ENCODE data around the gene PCLO. TPM values are rescaled to one million over a fixed set of nuclear protein-coding genes. Genes with fewer than 3 reads are reported as not detected.
"Not testable (repeated sequence)": the region's sequence is repeated elsewhere in the genome, so short reads cannot be mapped to it uniquely, and the experiment has no call there.

PCLO gene
- total RNA-seq, 1 donor from 2014 or later, result 5.2 TPM

DNA sequence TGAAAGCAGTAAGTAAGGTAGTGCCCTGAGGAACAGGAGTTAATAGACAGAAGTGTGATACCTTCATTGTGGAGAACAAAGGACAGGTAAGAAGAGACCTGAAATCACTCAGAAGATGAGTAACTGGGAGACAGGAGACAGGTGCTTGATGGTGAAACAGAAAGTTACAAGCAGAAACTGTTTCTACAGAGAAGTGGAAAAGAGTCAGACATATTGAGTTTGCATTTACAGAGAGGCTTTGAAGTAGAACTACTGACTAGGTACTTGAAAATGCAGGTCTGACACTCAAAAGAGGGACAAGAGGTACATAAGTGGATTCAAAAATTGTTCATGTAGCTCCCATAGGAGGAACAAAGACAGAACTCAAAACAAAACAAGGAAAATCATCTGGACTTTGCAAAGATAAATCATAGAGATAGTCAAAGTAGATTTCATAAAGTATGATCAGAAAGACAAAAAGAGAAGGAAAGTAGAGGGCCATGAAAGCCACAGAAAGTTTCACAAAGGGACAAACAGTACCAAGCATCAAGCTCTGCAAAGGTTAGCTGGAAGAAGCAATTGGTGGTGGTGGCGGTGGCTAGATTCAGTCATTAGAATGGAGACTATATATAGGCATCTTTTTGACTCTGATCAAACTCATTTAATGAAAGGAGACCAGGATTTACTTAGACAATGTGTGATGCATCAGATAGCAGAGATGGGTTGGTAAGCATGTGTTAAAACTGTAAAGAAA lies 198.4 kb downstream of the PCLO start:
- no peak for DNase-seq (ENCODE audit: low read depth)

DNA sequence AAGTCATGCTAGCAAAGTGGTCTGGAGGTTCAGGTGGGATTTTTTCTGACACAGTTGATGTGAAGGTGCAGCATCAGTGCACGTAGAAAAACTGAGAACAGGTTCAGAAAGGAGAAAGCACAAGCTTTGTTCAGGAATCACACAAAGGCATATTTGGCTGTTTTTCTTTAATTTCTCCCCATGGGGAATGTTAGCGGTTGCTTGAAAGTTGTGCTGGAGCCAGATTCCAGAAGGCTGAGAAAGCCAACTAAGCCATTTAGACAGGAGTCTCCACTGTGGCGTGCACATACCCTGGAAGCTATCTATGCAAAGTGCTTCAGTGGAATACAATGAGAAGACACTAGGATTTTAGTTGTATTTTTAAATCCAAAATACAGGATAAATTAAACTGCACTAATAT lies 201.4 kb downstream of the PCLO start:
- DNase-seq (ENCODE audit: low read depth), result no peak

DNA sequence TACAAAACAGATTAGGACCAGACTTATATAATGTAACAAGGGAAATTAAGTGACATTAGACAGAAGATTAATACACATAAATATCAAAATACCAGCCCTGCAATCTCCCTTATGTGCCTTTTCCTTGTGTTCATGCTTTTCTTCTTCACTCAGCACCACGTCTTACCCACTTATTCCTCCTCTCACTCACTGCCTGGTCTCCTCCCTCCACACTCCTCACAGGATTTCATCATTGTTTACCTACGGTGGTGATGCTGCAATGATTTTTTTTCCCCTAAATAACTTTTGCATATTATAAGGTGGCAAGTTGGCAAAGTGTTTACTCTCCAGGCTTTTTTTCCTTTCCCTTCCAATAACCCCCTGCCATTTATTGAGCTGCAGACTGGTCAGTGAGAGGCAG lies 203.2 kb downstream of the PCLO start:
- no peak for DNase-seq (ENCODE audit: low read depth)

DNA sequence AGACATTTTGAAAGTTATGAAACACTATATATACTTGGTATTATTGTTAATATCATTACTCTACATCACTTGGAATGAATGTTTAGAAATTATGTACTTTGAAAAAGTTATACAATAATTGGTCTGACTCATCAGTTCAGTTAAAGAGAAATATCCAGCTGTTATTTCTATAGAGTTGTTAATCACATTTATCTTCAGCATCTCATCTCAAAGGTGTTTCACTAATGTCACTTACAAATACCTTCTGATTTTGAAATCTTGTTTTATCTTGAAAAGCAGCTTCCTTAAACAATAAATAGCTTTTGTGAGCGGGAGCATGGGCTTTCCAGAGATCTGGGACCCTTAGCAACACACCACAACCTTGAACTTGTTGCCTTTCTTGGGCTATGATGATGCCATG lies 205.2 kb downstream of the PCLO start:
- DNase-seq (ENCODE audit: low read depth), result no peak

DNA sequence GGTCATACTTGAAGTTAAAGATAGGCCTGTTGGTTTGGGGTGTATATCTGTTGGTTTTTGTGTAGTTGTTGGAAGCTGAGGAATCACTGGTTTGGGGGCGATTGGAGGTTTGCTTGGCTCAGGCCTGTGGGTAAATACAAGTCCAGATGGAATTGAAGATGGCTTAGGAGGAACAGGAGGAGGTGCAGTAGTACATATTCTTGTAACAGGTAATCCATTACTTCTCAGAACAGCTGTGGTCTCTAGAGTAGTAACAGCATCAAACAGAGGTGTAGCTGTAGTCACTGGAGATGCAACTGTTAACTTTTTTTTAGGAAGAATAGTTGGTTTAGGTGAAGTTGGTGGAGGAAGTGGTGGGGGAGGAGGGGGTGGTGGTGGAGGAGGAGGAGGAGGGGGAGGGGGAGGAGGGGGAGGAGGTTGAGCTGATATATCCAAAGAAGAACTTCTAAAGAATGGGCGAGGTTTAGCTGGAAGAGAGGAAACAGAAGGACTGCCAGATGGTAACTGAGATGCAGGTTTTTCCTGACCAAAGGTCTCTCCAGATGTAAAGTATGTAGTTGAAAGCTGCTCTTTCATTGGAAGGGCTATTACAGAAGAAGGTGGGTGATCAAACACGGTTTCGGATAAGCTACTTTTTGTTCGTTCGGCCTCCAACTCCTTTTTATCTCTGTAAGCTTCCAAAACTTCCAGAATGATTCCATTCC lies 209.2 kb downstream of the PCLO start:
- DNase-seq (ENCODE audit: low read depth), result no peak

DNA sequence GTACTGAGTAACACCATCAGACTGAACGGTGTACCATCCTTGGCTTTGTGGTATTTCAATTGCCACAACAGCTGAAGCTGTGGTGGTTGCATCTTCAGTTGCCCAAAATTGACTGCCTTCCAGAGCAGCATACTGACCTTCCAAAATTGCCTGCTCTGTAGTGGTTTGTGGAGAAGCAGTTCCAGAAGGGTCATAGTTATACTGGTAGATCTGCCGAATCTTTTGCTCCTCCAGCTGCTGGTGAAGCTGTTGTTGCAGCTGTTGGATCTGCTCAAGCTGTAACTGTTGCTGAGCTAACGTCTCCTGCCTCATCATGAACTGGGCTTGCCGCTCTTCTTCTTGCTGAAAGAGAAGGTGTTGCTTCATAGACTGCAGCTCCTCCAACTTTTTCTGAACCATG lies 212.2 kb downstream of the PCLO start:
- no peak for DNase-seq (ENCODE audit: low read depth)

DNA sequence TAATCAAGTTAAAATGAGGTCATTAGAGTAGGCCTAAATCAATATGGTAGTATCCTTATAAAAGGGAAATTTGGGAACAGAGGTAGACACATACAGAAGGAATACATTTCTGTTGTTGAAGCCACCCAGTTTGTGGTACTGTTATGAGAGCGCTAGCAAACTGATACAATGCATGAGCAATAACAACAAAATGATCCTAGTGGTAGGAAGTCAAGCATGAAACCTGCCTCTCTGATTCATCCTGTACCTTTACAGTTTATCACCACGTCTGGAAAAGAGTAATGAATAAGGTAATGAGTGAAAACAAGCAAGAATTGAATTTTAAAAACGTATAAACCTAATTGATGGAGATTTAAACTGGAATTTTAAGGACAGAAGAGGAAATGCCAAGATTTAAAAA lies 217.2 kb downstream of the PCLO start:
- peak; percentile 85 for DNase-seq (ENCODE audit: low read depth)

DNA sequence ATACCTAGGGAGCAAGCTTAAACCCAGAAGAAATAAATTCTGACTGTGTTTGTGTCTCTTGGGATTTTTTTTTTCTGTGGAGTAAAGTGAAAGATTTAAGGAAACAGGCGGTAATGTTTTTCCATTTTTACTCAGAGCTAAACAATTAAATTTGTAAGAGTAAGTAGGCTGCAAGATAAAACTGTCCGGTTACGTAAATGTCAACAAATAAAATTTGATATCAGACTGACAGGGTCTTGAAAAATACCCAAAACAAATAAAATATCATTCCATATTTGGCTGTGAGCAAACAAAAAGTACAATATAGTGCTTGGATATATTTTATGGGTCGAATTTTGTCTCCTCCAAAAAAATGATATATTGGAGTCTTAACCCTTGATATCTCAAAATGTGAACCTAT lies 217.6 kb downstream of the PCLO start:
- DNase-seq (ENCODE audit: low read depth), result no peak

DNA sequence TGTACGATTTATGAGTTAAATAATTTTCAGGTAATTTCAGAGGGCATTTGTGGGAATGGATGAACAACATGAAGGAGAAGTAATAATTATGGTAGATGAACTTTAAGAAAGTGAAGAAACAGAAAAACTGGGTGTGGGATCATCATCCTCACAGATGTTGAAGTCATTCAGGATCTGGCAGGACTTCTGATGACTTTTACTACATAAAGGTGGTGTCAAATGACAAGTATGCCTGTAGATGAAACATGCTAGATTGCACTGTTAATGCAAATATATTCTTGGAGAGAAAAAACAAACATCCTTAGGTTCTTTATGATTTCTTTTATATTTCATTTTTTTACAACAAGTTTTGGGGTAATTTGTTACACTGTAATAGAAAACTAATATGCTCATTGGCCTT lies 230.2 kb downstream of the PCLO start:
- no peak for DNase-seq (ENCODE audit: low read depth)

DNA sequence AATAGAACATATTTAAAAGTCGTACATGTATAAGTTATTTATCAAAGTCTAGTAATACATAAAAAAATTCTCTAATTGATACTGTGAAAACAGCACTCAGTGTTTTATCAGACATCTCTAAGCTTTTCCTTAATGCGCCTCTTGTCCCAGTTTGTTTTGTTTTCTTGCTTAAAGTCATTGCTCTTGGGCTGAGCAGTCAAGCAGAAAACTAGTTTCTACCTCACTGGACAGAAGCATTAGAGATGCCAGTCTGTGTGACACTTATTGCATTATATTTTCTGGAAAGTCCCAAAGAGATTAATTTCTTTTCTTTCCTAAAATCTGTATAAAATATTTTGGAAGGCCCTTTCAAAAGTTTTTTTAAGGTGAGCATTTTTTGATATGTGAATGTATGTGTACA lies 236.2 kb downstream of the PCLO start:
- peak; percentile 77 for DNase-seq (ENCODE audit: low read depth)

DNA sequence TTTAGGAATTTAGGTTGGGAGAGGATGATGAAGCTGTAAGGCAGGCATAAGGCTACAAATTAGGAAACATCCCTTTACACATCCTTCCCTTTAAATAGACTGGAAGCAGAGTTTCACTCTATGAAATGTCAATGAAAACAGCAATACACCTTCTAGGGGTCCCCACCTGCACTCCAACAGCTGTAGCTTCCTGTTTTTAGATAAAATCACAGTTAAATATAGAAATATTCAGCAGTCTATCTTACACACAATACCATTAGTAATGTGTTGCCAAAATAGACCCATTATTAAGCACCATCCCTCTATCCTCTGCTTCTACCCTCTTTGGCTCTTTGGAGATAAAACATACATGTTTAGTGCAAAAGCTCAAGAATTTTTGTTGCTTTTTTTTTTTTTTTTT lies 237.4 kb downstream of the PCLO start:
- no peak for DNase-seq (ENCODE audit: low read depth)

DNA sequence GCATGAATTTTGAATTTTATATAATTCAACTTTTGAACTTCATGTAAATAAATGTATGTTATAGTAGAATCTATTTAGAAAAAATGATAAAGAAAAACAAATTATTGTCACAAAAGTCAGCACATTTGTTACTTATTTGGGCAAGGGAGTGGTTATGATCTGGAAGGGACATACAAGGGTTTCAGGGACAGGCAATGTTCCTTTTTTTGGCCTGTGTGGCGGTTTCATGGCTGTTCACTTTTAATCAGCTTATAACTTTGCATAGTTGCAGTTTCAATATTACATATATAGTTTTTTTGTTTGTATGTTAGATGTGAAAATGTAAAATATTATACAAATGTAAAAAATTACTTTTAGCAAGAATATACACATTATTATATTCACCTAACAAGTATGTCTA lies 256.2 kb downstream of the PCLO start:
- no peak for DNase-seq (ENCODE audit: low read depth)

DNA sequence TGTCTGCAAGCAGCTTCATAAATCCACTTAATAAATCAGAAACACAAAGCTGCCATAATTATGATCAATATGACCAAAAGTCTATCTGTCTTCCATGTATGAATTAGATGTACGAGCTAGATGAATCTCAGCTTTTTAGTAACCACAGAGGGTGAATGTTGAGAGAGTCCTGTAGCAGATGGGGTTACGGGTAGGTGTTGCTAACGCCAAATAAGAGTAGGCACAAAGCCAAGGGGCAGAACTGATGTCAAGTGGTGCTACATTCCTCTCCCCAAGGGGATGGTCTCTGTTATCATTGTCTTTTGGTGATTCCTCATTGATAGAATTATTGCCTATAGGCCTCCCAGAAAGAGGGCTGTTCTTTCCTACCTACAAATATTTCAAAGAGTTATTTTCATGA lies 257.8 kb downstream of the PCLO start:
- no peak for DNase-seq (ENCODE audit: low read depth)

DNA sequence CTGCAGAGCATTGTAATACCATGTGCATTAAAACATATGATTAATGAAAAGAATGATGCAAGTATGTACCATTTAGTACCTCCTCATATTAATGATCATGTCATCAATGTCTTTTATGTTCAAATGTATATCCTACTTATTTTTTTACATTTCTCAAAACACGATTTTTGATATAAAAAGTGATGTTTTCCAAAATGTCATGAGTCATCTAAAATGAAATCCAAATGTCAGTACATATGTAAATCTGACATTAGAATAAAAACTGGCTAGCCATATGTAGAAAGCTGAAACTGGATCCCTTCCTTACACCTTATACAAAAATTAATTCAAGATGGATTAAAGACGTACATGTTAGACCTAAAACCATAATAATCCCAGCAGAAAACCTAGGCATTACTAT lies 261.6 kb downstream of the PCLO start:
- not testable (repeated sequence) for DNase-seq (ENCODE audit: low read depth)

DNA sequence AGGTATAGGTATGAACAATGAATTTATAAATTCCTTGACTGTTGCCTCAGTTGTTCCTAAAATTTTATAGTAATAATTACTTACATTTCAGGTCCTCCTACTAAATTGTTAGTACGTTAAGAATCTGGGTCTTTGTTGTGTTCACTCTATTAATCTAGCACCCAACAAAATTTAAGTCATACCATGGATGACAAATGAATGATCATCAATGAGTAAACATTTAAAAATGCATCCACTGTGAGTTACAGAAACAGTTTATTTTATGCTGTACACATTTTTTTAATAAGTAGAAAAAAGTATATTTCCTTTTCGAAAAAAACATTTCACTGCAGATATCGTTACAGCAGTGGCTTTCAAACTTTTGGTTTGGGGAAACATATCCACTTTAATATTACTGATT lies 265.2 kb downstream of the PCLO start:
- DNase-seq (ENCODE audit: low read depth), result no peak

DNA sequence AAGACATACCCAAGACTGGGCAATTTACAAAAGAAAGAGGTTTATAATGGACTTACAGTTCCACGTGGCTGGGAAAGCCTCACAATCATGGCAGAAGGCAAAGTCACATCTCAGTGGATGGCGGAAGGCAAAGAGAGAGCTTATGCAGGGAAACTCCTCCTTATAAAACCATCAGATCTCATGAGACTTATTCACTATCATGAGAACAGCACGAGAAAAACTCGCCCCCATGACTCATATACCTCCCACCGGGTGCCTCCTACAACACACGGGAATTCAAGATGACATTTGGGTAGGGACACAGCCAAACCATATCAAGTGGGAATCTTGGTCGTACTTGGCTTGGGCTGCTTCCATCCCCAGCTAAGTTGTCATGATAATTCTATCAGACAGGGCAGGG lies 268.3 kb downstream of the PCLO start:
- not testable (repeated sequence) for DNase-seq (ENCODE audit: low read depth)

DNA sequence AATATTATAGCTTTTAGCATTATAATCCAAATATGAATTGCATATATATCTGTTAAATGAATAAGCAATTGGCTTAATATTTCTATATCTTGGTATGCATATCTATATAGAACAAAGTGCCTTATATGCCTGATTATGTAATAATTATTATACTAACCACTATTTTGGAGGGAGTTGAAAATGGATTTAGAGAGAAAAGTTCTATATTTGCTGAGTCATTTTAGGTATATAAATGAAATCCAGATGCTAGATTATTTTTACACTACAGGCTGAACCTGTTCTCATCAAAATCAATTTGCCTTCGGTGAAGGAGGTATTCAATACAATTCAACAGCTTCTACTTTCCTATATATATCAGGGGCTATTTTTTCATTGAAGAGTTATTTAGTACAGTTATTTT lies 276.4 kb downstream of the PCLO start:
- no peak for DNase-seq (ENCODE audit: low read depth)

DNA sequence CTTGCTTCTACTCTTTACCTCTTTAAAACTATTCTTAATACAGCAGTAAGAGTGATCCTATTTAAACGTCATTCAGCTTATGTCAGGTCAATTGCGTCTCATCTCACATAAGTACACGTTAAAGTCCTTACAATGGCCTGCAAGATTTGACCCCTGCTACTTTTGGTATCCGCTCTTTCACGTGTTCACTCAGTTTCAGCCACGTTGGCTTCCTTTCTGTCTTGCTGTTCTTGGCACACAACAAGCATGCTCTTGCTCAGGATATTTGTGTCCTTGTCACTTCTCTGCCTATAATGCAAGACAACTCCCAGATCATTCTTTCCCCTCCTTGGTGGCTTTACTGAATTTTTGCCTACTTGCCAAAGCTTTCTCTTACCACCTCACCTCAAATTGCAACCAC lies 296.8 kb downstream of the PCLO start:
- DNase-seq (ENCODE audit: low read depth), result no peak

DNA sequence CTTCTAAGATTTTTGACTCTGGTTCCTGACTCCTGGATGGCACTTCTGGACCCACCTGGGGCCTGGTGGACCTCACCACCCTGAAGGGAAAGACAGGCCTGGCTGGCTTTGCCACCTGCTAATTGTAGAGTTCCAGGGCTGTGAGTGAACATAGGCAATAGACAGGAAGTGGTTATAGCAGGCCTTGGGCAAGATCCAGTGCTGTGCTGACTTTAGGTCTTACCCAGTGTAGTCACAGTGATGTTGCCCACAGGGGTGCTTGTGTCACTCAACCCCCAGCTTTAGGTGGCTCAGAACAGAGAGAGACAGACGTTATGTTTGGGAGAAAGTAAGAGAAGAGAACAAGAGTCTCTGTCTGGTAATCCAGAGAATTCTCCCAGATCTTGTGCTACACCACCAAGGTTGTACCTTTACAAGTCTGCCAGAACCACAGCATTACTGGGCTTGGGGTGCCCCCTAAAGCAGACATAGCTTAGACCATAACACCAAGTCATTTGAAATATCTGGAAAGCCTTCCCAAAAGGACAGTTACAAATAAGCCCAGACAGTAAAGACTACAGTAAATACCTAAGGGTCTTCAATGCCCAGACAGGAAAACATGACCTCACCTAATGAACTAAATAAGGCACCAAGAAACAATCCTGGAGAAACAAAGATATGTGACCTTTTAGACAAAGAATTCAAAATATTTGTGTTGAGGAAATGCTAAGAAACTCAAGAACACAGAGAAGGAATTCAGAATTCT lies 303.4 kb downstream of the PCLO start:
- DNase-seq (ENCODE audit: low read depth), result peak; percentile 42

DNA sequence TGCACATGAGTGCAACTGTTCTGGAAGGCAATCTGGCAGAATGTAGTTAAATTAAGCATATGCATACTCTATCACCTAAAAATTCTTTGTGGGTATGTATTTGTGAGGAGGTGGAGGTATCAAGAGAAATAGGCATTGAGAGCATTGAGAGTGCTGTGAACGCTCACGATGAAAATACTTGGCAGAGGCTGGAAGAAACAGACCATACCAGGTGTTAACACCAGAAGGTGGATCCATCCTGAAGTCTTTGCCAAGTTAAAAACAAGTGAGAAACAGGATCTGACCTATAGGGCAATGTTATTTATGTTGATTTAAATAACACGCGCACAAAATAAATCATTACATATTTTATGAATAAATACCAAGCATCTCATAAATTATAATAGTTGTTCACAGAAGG lies 311.6 kb downstream of the PCLO start:
- no peak for DNase-seq (ENCODE audit: low read depth)

DNA sequence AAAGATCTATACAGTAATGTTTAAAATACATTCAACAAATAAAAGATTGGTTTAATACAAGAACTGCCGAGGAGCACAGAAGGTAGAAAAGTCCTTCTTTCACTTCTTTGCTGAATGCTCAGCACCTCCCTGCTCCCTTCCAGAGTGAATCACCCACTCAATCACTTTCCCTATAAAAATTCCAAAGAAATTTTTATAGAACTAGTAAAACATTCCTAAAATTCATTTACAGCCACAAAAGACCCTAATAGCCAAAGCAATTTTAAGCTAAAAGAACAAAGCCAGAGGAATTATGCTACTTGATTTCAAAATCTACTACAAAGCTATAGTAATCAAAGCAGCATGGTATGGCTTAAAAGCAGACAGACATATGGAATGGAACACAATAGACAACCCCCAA lies 320.9 kb downstream of the PCLO start:
- DNase-seq (ENCODE audit: low read depth), result no peak

DNA sequence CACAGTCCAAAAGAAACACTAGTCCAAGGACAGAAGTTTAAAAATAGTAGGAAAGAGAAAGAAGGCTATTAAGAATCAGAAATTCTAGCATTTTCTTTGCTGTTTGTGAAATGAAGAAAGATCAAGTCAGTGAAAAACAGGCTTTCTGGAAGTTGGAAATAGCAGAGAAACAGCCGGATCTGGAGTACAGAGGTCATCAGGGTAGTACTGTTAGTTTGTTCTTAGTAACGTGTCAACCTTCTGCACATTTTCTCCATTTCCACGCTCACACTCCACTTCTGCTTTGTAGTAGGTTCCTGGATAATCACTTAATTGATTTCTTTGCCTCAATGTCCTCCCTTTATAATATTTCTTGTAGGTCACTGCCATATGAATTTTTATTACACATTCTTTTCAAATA lies 322.6 kb downstream of the PCLO start:
- DNase-seq (ENCODE audit: low read depth), result no peak

DNA sequence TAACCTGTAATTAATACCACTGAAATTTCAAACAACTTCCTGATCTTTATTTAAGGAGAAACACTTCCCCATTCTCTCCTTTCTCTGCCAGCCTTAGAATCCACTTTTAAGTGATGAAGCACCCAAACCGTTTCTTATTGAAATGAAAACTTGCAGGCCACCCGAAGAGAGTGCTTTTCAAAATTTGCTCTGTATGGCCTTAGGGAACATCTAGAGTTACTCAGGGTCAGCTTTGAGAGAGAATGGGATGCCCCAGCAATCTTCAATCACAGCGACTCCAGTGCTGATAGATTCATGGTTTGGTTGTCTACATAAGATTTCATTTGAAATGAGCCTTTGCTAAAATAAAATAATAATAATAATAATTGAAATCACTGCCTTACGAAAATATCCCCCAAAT lies 323.1 kb downstream of the PCLO start:
- no peak for DNase-seq (ENCODE audit: low read depth)

All from renal cortical epithelial cell (primary cell).